22Rv1 (cell line): ENCODE data around the gene CDKL1.

Experiments
- ZFX ChIP-seq: fragments of 450-650 bp; IDR thresholded peaks from 2 replicates; pipeline ENCODE4 v1.6.1; 2017; ENCODE audit warnings: antibody characterized with exemption, borderline replicate concordance
- TF ChIP-seq, protein P1 (sequence below): fragments of 450-650 bp; IDR thresholded peaks from 2 replicates; pipeline ENCODE4 v1.5.1; 2017; ENCODE audit warnings: mild to moderate bottlenecking

- TF ChIP-seq, protein P1, sequence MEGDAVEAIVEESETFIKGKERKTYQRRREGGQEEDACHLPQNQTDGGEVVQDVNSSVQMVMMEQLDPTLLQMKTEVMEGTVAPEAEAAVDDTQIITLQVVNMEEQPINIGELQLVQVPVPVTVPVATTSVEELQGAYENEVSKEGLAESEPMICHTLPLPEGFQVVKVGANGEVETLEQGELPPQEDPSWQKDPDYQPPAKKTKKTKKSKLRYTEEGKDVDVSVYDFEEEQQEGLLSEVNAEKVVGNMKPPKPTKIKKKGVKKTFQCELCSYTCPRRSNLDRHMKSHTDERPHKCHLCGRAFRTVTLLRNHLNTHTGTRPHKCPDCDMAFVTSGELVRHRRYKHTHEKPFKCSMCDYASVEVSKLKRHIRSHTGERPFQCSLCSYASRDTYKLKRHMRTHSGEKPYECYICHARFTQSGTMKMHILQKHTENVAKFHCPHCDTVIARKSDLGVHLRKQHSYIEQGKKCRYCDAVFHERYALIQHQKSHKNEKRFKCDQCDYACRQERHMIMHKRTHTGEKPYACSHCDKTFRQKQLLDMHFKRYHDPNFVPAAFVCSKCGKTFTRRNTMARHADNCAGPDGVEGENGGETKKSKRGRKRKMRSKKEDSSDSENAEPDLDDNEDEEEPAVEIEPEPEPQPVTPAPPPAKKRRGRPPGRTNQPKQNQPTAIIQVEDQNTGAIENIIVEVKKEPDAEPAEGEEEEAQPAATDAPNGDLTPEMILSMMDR, result no peak
- TF ChIP-seq ZFX, result no peak
These were observed 106.4 kb downstream of the CDKL1 start for GRCh38 chr14:50290306-50290705.
